GM10266 (cell line): ENCODE data around the gene FRMD3.

Source experiments
- DNase-seq: peaks from one replicate; pipeline ENCODE4 v3.0.0; 2012; ENCODE audit errors: extremely low spot score
- TF ChIP-seq, protein P1 (sequence below): IDR thresholded peaks from 2 replicates; pipeline ENCODE4 v1.5.1; 2012; ENCODE audit warnings: mild to moderate bottlenecking, low read depth; ENCODE audit not compliant: control insufficient read depth, insufficient read depth; ENCODE audit errors: missing control alignments

FRMD3 gene

DNA sequence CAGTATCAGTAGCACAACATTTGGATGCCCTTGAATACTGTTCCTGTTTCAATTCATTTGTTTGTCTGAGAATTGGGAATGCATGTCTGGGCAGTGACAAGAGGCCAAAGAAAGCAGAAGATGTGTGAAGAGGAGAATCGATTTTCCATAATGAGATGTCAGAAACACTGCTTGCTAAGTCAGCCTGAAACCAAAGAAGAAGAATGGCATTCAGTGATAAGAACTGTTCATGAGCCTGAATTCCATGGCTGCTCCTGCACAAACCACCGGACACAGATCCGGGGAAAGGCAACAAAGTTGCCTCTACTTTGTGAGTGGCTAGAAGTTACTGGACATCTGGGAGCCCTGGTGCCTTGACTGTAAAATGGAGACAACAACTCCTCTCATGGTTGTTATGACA, 268.1 kb downstream of the FRMD3 start:
- no peak for DNase-seq

DNA sequence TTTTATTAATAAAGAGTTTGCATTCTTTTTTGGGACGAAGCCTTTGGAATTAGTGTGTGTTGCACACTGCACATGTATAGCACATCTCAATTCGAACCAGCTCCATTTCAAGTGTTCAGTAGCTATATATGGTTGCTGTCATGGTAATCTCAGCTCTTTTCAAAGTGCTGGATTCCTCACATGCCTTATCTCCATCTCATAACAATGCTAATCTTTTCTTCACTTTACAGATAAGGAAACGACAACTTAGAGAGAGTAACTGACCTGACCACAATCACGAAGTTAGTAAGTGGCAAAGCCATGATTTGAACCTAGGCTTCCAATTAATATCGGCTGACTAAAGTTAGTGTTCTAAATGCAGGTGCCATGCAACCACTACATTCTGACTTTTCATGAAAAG, 270.5 kb downstream of the FRMD3 start:
- TF ChIP-seq, protein P1, sequence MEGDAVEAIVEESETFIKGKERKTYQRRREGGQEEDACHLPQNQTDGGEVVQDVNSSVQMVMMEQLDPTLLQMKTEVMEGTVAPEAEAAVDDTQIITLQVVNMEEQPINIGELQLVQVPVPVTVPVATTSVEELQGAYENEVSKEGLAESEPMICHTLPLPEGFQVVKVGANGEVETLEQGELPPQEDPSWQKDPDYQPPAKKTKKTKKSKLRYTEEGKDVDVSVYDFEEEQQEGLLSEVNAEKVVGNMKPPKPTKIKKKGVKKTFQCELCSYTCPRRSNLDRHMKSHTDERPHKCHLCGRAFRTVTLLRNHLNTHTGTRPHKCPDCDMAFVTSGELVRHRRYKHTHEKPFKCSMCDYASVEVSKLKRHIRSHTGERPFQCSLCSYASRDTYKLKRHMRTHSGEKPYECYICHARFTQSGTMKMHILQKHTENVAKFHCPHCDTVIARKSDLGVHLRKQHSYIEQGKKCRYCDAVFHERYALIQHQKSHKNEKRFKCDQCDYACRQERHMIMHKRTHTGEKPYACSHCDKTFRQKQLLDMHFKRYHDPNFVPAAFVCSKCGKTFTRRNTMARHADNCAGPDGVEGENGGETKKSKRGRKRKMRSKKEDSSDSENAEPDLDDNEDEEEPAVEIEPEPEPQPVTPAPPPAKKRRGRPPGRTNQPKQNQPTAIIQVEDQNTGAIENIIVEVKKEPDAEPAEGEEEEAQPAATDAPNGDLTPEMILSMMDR = no peak
- no peak for DNase-seq

More for the DNA sequence above, 268.1 kb downstream of the FRMD3 start:
- TF ChIP-seq, protein P1 = no peak

DNA sequence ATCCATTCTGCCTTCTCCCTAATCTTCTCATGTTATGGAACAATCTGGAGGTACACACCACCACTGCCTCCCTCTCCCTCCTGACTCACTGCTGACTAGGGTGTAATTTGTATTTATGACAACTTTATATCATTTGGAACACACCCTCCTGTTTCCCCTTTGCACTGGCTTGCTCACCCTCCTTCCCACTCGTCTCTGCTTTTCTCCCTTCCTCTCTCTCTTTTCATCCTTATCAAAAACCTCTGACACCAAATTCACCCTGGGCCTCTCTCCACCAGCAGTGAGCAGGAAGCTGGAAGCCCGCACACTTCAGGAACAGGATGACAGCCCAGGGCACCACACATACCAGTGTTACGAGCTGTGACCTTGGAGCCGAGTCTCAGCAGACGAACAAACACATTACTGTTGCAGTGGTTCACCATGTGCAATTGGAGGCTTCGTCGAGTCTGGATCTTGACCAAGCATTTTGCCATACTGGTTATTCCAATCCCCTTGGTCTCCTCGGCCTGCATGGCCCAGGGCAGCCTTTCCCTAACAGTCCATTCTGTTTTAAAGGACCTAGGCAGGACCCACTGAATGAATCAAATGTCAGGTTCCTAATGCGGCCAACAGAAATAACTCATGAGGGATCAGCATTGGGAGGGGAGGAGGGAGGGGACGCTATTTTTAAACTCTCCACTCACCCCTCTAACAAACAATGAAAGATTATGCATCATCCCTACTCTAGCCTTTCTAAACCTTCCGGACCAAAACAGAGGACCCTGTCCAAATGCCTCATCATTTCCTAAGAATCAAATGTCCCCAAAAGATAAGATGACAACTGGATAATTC, 271.3 kb downstream of the FRMD3 start:
- TF ChIP-seq, protein P1 = no peak
- DNase-seq = no peak

DNA sequence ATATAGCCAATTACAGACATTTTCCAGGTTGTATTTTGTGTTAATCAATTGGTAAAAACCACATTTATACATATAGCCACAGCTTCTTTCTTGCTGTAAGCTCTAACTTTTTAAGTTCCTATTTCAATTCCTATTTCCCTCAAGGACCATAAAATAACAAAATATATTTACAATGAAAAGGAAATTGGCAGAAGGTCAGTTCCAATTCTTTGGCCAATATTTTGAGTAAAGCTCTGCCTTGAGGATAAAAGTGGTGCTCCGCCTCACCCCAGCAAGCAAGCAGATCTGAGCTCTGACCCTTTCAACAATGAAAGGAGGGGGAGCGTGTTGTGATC, 271.9 kb downstream of the FRMD3 start:
- no peak for DNase-seq
- TF ChIP-seq, protein P1 = no peak

DNA sequence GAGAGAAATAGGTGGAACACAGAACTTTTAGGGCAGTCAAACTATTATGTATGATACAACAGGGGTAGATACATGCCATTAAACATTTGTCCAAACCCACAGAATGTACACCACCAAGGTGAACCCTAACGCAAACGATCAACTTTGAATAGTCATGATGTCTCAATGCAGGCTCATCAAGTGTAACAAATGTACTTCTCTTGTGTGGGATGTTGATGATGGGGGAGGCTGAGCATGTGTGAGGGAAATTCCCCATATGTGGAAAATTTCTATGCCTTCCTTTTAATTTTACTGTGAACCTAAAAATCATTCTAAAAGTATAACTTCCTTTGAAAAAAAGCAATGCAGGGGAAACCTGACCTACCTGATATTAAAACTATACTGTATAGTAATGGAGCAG, 273.9 kb downstream of the FRMD3 start:
- TF ChIP-seq, protein P1 = no peak
- DNase-seq = no peak

DNA sequence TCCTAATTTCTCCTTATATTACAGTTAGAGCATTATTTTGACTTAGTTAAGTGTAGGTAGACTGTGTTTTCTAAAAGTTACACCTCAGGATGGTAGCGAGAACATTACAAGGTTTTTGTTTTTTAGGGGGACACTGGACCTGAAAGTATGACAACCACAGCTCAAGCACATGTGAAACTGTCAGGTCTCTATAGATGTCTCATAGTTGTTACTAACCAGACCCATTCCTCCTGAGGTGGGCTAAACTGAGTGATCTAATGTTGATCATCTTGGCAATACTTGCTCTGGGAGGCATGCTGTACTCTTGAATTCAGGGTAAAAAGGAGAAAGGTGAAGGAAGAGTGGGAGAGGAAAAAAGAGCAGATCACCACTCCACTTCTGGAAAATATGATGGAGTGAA, 278.6 kb downstream of the FRMD3 start:
- DNase-seq = no peak
- TF ChIP-seq, protein P1 = no peak

DNA sequence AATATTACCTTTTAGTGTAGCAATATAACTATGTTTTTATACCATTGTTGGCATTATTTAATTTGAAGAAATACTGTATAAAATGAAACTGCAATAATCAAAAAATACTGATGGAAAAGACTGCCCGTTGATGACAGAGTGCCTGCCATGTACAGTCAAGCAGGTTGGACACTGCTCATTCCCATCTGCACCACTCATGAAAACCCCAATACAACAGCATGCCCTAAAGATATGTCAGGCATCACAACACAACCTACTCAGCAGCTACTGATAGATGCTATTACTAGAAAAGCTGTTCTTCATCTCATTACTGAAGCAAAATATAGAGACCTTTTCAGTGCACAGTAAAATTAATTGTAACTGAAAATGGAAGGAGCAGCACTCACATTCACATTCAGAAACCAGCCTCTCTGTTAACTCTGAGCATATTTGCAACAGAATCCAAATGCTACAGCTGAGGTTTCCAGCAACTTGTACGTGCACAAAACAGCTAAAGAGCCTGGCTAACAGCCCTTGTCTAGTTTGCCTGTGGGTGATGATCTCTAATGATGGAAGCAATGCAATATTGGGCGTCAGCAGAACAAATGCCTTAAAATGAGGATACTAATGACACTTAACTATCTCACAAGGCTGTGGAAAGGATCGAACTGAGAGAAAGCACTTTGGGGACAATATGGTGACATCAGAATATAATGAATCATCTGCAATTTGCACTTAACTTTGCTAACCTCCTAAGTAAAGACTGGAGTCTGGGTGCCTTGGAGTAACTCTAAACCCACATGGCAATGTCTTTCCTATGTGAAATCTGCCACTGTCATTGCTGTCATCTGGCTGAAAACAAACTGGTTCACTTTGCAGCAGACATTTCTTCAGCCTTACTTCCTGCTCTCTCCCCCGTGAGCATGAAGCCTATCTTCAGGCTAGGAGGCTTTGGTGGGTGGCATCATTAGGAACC, 280.0 kb downstream of the FRMD3 start:
- DNase-seq = no peak
- TF ChIP-seq, protein P1 = no peak
